Measurements from ENCODE around the gene DOP1B.
"Not testable (repeated sequence)": the region's sequence is repeated elsewhere in the genome, so short reads cannot be mapped to it uniquely, and the experiment has no call there.

The DOP1B gene

GRCh38 chr21:36156815-36157670, at the start of gene DOP1B:
Gene DOP1B (plus strand): TSS chr21:36156824. CDS start chr21:36164734, 7,910 bp downstream.
- DNase-seq (ENCODE audit: low read depth in 2 of 2) = peak in 1 of 2 donors; percentile 33

- DNase-seq (ENCODE audit: low read depth in 2 of 2) = no peak
These were observed 46.8 kb upstream of the DOP1B start for GRCh38 chr21:36109868-36110267.

GRCh38 chr21:36111238-36111637, 45.4 kb upstream of the DOP1B start:
- no peak for DNase-seq (ENCODE audit: low read depth in 2 of 2)

- DNase-seq (ENCODE audit: low read depth in 2 of 2) = peak in 1 of 2 donors; percentile 8
These were observed 42.8 kb upstream of the DOP1B start for GRCh38 chr21:36113647-36114428.

GRCh38 chr21:36115138-36115730, 41.4 kb upstream of the DOP1B start:
- no peak for DNase-seq (ENCODE audit: low read depth in 2 of 2)

GRCh38 chr21:36117286-36117741, 39.3 kb upstream of the DOP1B start:
- no peak for DNase-seq (ENCODE audit: low read depth in 2 of 2)

GRCh38 chr21:36120304-36120888, 36.2 kb upstream of the DOP1B start:
- DNase-seq (ENCODE audit: low read depth in 2 of 2) = no peak

GRCh38 chr21:36122977-36123376, 33.6 kb upstream of the DOP1B start:
- no peak for DNase-seq (ENCODE audit: low read depth in 2 of 2)

GRCh38 chr21:36124395-36124794, 32.2 kb upstream of the DOP1B start:
- DNase-seq (ENCODE audit: low read depth in 2 of 2) = no peak

- DNase-seq (ENCODE audit: low read depth in 2 of 2) = peak in 1 of 2 donors; percentile 49
These were observed 31.0 kb upstream of the DOP1B start for GRCh38 chr21:36125512-36126207.

- no peak for DNase-seq (ENCODE audit: low read depth in 2 of 2)
These were observed 30.4 kb upstream of the DOP1B start for GRCh38 chr21:36126208-36126565.

GRCh38 chr21:36126621-36127110, 30.0 kb upstream of the DOP1B start:
- no peak for DNase-seq (ENCODE audit: low read depth in 2 of 2)

GRCh38 chr21:36127250-36127904, 29.2 kb upstream of the DOP1B start:
- no peak for DNase-seq (ENCODE audit: low read depth in 2 of 2)

- no peak for DNase-seq (ENCODE audit: low read depth in 2 of 2)
These were observed 28.6 kb upstream of the DOP1B start for GRCh38 chr21:36127977-36128376.

- no peak for DNase-seq (ENCODE audit: low read depth in 2 of 2)
These were observed 27.4 kb upstream of the DOP1B start for GRCh38 chr21:36129219-36129618.

- DNase-seq (ENCODE audit: low read depth in 2 of 2) = not testable (repeated sequence)
These were observed 26.2 kb upstream of the DOP1B start for GRCh38 chr21:36130414-36130762.

GRCh38 chr21:36130839-36131238, 25.8 kb upstream of the DOP1B start:
- DNase-seq (ENCODE audit: low read depth in 2 of 2) = not testable (repeated sequence)

GRCh38 chr21:36132696-36133095, 23.9 kb upstream of the DOP1B start:
- DNase-seq (ENCODE audit: low read depth in 2 of 2) = no peak

- peak in 1 of 2 donors; percentile 61 for DNase-seq (ENCODE audit: low read depth in 2 of 2)
These were observed 21.7 kb upstream of the DOP1B start, which contains the start of gene CBR3 for GRCh38 chr21:36134803-36135390. Gene CBR3 (plus strand): TSS chr21:36135079. CDS start chr21:36135193, 114 bp downstream.
